ENCODE data around the gene OPCML.

GRCh38 chr11:133414506-133414905 is 117.8 kb downstream of the OPCML start:
- TF ChIP-seq POLR2AphosphoS5 (IDR thresholded peaks at IDR 0.05; ENCODE audit: low read depth, low read length) (no peak), CTCF (IDR thresholded peaks at IDR 0.05) (no peak)
